Thoracic aorta (tissue), 2 donors: Measurements from ENCODE around the gene MED13L. TPM values are rescaled to one million over a fixed set of nuclear protein-coding genes. Genes with fewer than 3 reads are reported as not detected.

Source experiments
- ATAC-seq: fragments of 150-250 bp; one replicate; pipeline ENCODE4 v1.8.0; 2017; ENCODE audit warnings: low read depth; ENCODE audit not compliant: insufficient number of reproducible peaks, low FRiP score
- DNase-seq: peaks from one replicate; pipeline ENCODE4 v3.0.0-alpha.2; 2020; ENCODE audit warnings: low spot score
- H3K27ac ChIP-seq, 2 donors: fragments of 200-600 bp; sonication (generic); 1 replicate in 1 of 2; 2 replicates in 1 of 2; pipeline ENCODE4 v1.5.1; 2016; ENCODE audit warnings: mild to moderate bottlenecking in 2 of 2, moderate library complexity in 2 of 2
- H3K27me3 ChIP-seq: fragments of 200-600 bp; sonication (generic); replicated peaks from 2 replicates; pipeline ENCODE4 v1.6.0; 2016; ENCODE audit warnings: mild to moderate bottlenecking; ENCODE audit not compliant: insufficient read depth
- H3K36me3 ChIP-seq: fragments of 200-600 bp; sonication (generic); one replicate; pipeline ENCODE4 v1.5.1; 2016
- H3K4me1 ChIP-seq, 2 donors: fragments of 200-600 bp; sonication (generic); 1 replicate in 1 of 2; 2 replicates in 1 of 2; pipeline versions ENCODE4 v1.5.1 to v1.6.0; 2016; ENCODE audit warnings: low read depth in 2 of 2, mild to moderate bottlenecking in 1 of 2; ENCODE audit not compliant: control insufficient read depth in 1 of 2
- H3K4me3 ChIP-seq: fragments of 200-600 bp; sonication (generic); 2 replicates; pipeline ENCODE4 v1.5.1; 2016; ENCODE audit warnings: mild to moderate bottlenecking
- H3K9me3 ChIP-seq: fragments of 200-600 bp; sonication (generic); 2 replicates; pipeline ENCODE4 v1.5.1; 2016
- total RNA-seq, 2 donors: library from RNA; depleted of rRNA; stranded (reverse); fragments of >200 nt; gene quantifications; one replicate each; pipeline versions ENCODE4 v1.1.0 to v1.2.3, GENCODE V29; 2016
- TF ChIP-seq, protein P1 (sequence below): fragments of 200-600 bp; sonication (generic); IDR thresholded peaks from one replicate; pipeline ENCODE4 v1.5.1; 2019; ENCODE audit warnings: antibody characterized with exemption

Gene MED13L
- total RNA-seq, 2 donors from 2014 or later = 186 to 221 TPM

DNA sequence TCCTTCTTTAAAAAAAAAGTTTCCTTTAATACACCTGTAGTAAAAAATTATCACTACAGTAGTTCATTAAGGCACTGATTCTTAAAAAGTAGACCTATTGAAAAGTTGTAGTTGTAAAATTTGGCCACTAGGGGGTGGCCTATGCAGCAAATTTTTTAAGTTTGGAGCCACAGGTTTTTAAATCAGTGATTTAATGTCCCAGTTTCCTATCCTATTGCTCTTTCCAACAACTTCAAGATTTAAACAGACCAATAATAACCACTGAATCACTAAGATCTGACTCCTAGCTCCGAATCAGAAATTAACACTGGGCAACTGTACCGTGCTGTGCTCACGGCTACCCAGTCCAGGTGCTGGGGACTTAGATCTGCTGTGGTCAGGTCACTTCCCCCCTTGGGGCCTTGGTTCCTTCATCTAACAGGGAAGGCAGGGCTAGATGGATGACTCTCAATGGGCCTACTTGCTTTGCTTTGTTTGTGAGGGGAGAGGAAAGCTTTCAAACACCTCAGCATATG is 279.3 kb downstream of the MED13L start:
- ATAC-seq = peak; percentile 80
- Histone ChIP-seq H3K27ac (peak overlapping the region in 1 of 2 donors; percentile 10), H3K36me3 (peaks cover 17% of the 10 kb centered on the region), H3K4me1 (peaks cover 10 to 15% of the 10 kb centered on the region in 2 donors), H3K27me3 (no peaks in the 10 kb centered on the region), H3K4me3 (no peak overlapping the region), H3K9me3 (no peaks in the 10 kb centered on the region)
- TF ChIP-seq, protein P1, sequence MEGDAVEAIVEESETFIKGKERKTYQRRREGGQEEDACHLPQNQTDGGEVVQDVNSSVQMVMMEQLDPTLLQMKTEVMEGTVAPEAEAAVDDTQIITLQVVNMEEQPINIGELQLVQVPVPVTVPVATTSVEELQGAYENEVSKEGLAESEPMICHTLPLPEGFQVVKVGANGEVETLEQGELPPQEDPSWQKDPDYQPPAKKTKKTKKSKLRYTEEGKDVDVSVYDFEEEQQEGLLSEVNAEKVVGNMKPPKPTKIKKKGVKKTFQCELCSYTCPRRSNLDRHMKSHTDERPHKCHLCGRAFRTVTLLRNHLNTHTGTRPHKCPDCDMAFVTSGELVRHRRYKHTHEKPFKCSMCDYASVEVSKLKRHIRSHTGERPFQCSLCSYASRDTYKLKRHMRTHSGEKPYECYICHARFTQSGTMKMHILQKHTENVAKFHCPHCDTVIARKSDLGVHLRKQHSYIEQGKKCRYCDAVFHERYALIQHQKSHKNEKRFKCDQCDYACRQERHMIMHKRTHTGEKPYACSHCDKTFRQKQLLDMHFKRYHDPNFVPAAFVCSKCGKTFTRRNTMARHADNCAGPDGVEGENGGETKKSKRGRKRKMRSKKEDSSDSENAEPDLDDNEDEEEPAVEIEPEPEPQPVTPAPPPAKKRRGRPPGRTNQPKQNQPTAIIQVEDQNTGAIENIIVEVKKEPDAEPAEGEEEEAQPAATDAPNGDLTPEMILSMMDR = peak; percentile 89
- DNase-seq = no peak

DNA sequence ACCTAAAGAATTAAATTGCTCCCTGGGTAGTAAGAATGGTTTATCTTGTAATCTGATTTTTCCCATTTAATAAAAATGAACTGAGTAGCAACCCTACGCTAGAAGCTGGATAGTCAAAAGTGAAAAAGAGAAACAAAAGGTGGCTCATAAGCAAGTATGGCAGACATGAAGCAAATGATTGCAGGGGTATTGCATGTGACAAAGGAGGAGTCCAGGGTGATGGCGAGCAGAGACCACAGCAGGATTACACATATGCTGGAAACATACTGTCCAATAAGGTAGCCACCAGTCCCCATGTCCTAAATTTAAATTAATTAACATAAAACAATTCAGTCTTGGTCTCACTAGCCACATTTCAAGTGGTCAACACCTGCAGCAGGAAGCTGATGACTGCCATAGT is 283.8 kb downstream of the MED13L start:
- Histone ChIP-seq H3K36me3 (peaks cover 28% of the 10 kb centered on the region), H3K9me3 (no peaks in the 10 kb centered on the region), H3K4me3 (no peak overlapping the region), H3K27ac (no peak overlapping the region), H3K27me3 (no peaks in the 10 kb centered on the region), H3K4me1 (peaks cover 6 to 9% of the 10 kb centered on the region in 2 donors)
- TF ChIP-seq, protein P1 = no peak
- no peak for DNase-seq
- ATAC-seq = no peak

DNA sequence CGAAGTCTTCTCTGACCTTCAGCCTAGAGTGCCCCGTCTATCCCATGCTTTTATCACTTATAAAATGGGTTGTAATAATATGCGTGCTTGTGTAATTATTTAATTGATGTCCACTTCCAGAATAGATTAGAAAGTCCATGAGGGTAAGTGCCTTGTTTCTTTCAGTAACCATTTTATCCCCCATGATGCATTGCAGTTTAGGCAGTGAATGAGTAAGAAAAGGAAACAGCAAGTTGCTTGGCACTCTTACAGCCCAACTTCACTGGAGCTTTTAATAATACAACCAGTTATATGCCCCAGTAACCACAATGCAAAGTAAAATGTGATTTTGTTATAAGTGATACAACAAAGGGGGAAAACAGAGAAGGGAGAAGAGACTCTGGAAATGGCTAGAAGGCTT is 287.3 kb downstream of the MED13L start:
- ATAC-seq (no peak), DNase-seq (no peak)
- Histone ChIP-seq H3K27me3 (no peaks in the 10 kb centered on the region), H3K27ac (no peak overlapping the region), H3K9me3 (no peaks in the 10 kb centered on the region), H3K4me1 (peaks cover 19 to 22% of the 10 kb centered on the region in 2 donors), H3K36me3 (peaks cover 14% of the 10 kb centered on the region), H3K4me3 (no peak overlapping the region)
- TF ChIP-seq, protein P1 = no peak

DNA sequence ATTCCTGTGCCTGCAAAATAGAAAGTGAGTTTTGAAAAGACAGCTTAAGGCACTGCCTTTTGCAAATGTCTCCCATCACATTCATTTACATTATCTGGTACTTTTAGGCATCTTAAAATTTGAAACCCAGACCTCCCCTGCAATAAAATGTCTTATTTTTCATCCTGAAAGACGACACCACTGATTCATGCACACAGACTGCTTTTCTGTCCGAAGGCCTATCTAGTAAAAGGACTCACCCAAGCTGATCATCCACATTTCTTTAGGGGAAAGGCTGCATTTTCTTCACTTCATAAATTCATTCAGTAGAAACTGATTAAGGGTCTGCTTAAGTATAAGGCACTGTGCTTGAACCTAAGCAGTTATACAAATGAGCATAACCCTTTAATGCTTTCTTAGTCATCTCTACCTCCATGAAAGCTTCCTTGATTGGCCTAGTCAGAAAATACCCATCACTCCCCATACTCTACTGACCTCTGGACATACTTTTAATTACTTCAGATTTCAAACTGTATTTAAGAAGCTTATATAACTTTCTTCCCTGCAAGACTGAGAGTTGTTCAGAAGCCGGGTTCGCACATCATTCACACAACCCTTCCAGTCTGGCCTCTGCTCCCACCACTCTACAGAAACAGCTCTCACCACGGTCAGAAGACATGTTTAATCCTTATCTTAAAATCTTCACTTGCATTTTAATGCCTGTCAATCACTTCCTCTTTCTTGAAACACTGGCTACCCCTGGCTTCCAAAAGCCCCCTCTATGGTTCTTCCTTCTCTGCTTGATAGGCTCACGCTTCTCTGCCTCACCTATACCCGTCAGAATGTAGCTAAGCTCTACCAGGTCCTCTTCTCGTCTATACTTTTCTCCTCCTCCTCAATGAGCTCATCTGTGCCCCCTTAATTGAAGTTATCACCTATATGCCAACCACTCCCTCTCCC is 288.6 kb downstream of the MED13L start:
- peaks cover 11% of the 10 kb centered on the region for H3K36me3 ChIP-seq
- ATAC-seq (no peak), DNase-seq (no peak)
- peaks cover 19 to 22% of the 10 kb centered on the region in 2 donors for H3K4me1 ChIP-seq
- no peaks in the 10 kb centered on the region for H3K9me3 ChIP-seq
- H3K4me3 ChIP-seq = no peak overlapping the region
- H3K27me3 ChIP-seq = no peaks in the 10 kb centered on the region
- H3K27ac ChIP-seq = no peak overlapping the region
- TF ChIP-seq, protein P1 = no peak

DNA sequence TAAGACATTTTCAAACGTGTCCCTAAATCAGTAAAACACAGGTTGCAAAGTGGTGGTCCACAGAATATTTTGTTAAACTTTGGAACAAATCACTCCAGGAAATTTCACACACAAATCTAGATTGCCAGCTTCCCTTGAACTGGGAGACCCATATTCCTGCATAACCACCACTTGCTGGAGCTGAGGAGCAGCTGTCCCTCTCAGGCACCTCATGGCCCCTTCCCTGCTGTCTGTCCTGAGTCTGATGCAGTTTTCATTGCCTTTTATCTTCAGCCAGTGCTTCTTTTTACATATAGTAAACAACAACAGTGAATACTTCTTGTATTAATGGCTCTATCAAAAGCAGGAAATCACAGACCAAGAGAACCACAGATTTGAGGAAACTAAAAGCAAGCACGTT is 289.3 kb downstream of the MED13L start:
- Histone ChIP-seq H3K36me3 (peaks cover 11% of the 10 kb centered on the region), H3K4me3 (no peak overlapping the region), H3K27ac (no peak overlapping the region), H3K4me1 (peaks cover 19 to 22% of the 10 kb centered on the region in 2 donors), H3K9me3 (no peaks in the 10 kb centered on the region), H3K27me3 (no peaks in the 10 kb centered on the region)
- DNase-seq = no peak
- ATAC-seq = no peak
- TF ChIP-seq, protein P1 = no peak
